IPS-11a (cell line): ENCODE results near the gene JAGN1.
"Not testable (repeated sequence)": the region's sequence is repeated elsewhere in the genome, so short reads cannot be mapped to it uniquely, and the experiment has no call there.

Experiments used
- H3K4me3 ChIP-seq: one replicate; pipeline ENCODE4 v1.5.1; 2013; ENCODE audit warnings: low read depth, low read length, control low read depth

Gene JAGN1

GRCh38 chr3:9897408-9898372 lies 7.3 kb downstream of the JAGN1 start:
- H3K4me3 ChIP-seq, result no peak overlapping the region

GRCh38 chr3:9898467-9899241 lies 8.2 kb downstream of the JAGN1 start:
- no peak overlapping the region for H3K4me3 ChIP-seq

GRCh38 chr3:9899289-9899791 lies 8.9 kb downstream of the JAGN1 start:
- no peak overlapping the region for H3K4me3 ChIP-seq

GRCh38 chr3:9900965-9901415 lies 10.6 kb downstream of the JAGN1 start:
- not testable (repeated sequence) for H3K4me3 ChIP-seq

DNA sequence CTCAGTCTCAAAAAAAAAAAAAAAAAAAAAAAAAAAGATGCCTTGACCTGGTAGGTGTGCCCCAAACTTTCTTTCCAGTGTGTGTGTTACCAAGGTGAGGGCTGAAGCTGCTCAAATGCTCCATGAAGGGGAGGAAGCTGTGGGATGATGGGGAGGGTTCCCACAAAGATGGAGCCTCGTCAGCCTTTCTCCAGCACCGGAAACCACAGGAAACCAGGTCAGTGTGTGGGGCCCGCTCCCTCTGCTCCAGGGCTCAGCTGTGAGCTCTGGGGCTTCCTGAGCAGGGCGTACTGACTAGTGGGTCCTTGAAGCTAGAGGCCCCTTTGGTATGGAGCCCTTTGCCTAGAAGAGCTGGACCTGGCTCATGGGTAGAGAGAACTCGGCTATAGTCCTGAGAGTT lies 11.6 kb downstream of the JAGN1 start:
- H3K4me3 ChIP-seq, result no peak overlapping the region

GRCh38 chr3:9902372-9903237 lies 12.2 kb downstream of the JAGN1 start, which contains the start of gene IL17RE:
IL17RE (plus strand) TSS chr3:9902848; CDS start chr3:9902933, 85 bp downstream.
- no peak within 1 kb of the TSS for H3K4me3 ChIP-seq

DNA sequence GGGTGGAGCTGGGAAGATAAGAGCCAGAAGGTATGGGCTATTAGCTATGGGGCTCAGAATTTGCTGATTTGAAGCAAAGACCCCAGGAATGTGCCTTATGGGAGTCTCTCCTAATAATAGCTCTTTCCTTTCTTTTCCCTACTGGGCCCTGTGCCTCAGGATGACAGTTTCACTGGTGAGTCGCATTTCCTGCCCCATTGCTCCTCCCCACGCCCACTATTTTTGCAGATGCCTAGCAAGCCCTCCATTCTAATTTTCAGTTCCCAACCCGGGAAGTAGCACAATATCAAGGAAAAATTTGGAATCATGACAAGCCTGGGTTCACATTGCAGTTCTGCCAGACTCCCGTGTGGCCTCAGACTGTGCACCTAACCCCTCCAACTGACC lies 12.8 kb downstream of the JAGN1 start:
- no peak overlapping the region for H3K4me3 ChIP-seq

DNA sequence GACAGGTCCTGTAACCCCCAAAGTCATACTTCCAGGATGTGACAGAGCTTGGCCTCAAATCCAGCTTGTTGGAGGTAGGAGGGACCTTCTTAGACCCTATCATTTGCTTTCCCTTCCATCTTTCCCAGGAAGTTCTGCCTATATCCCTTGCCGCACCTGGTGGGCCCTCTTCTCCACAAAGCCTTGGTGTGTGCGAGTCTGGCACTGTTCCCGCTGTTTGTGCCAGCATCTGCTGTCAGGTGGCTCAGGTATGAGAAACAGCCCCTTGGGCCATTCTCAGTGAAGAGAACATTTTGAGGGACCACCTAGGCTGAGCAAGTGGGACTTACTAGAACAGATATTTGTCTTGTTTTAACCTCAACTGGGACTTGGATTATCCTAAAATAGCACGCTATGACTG lies 13.5 kb downstream of the JAGN1 start:
- H3K4me3 ChIP-seq, result no peak overlapping the region

- H3K4me3 ChIP-seq, result no peak overlapping the region
Measured at GRCh38 chr3:9906480-9906879, 16.1 kb downstream of the JAGN1 start.

DNA sequence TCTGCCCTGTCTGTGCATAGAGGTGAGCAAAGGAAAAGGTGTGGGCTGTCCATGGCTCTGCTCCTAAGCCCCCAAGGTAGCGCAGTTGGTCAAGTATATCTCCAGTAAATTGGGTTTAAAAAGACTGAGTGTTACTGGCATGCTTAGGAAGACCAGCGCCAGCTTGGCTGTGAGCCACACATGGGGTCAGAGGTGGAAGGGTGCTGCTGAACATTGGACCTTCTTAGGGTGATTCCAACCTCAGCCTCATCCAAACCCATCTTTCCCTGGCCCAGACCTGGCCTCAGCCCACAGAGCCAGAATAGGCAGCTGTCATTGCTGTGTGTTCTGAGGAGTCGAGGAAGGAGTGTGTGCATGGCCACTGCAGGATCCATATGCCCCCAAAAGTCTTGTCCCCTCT lies 17.9 kb downstream of the JAGN1 start:
- no peak overlapping the region for H3K4me3 ChIP-seq

- H3K4me3 ChIP-seq, result no peak overlapping the region
Measured at GRCh38 chr3:9909221-9910013, 19.0 kb downstream of the JAGN1 start.

DNA sequence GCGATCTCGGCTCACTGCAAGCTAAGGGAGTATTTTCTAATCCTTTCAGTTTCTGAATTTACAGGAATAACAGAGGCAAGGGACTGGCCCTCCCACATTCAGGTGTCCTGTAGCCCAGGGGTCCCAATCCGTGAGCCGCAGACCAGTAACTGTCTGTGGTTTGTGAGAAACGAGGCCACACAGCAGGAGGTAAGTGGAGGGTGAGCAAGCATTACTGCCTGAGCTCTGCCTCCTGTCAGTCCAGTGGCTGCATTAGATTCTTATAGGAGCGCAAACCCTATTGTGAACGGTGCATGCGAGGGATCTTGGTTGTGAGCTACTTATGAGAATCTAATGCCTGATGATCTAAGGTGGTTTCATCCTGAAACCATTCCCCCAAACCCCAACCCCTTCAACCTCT lies 21.5 kb downstream of the JAGN1 start:
- H3K4me3 ChIP-seq, result no peak overlapping the region

- no peak overlapping the region for H3K4me3 ChIP-seq
Measured at GRCh38 chr3:9912294-9912935, 22.0 kb downstream of the JAGN1 start.

DNA sequence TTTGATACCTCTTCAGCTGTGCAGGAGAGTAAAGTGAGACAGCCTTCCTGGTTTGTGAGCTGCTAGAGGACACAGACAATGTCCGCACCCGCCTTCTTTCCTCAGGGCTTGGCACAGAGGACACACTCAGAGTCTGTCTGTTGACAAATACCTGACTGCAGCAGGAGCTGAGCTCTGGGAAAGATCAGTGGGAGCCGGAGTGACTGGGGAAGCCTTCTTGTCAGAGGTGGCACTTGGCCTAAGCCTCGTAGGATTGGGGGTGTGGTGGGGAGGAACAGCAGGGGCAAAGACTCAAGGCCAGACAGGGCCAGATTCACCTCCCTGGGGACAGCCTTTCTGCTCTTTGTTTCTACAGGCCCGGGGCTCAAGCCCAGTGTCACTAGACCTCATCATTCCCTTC lies 23.2 kb downstream of the JAGN1 start:
- no peak overlapping the region for H3K4me3 ChIP-seq

- no peak overlapping the region for H3K4me3 ChIP-seq
Measured at GRCh38 chr3:9914011-9914410, 23.6 kb downstream of the JAGN1 start.

- H3K4me3 ChIP-seq, result peak overlapping the region; percentile 58
Measured at GRCh38 chr3:9914559-9915253, 24.3 kb downstream of the JAGN1 start.

DNA sequence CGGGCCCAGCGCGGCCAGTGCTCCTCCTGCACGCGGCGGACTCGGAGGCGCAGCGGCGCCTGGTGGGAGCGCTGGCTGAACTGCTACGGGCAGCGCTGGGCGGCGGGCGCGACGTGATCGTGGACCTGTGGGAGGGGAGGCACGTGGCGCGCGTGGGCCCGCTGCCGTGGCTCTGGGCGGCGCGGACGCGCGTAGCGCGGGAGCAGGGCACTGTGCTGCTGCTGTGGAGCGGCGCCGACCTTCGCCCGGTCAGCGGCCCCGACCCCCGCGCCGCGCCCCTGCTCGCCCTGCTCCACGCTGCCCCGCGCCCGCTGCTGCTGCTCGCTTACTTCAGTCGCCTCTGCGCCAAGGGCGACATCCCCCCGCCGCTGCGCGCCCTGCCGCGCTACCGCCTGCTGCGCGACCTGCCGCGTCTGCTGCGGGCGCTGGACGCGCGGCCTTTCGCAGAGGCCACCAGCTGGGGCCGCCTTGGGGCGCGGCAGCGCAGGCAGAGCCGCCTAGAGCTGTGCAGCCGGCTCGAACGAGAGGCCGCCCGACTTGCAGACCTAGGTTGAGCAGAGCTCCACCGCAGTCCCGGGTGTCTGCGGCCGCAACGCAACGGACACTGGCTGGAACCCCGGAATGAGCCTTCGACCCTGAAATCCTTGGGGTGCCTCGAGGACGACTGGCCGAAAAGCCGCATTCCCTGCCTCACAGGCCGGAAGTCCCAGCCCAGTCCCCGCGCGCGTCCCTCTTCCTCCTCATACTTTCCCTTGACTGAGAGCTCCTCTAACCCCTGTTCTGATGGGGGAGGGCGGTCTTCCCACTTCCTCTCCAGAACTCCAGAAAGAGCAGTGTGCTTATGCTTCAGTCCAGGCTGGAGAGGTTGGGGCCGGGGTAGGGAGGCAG lies 25.1 kb downstream of the JAGN1 start:
- peak overlapping the region; percentile 58 for H3K4me3 ChIP-seq

GRCh38 chr3:9916346-9916733 lies 25.9 kb downstream of the JAGN1 start:
- no peak overlapping the region for H3K4me3 ChIP-seq
